Stimulated activated CD8-positive, alpha-beta memory T cell treated with anti-CD3 and anti-CD28 coated beads, Interleukin-7, amount 100 ng/mL, for 24 hours (primary cell): ENCODE results near the gene DCK.
"Not testable (repeated sequence)": the region's sequence is repeated elsewhere in the genome, so short reads cannot be mapped to it uniquely, and the experiment has no call there.

Source experiments
- DNase-seq: peaks from one replicate; pipeline ENCODE4 v3.0.0-alpha.2; 2020; ENCODE audit warnings: low read depth

Gene DCK

DNA sequence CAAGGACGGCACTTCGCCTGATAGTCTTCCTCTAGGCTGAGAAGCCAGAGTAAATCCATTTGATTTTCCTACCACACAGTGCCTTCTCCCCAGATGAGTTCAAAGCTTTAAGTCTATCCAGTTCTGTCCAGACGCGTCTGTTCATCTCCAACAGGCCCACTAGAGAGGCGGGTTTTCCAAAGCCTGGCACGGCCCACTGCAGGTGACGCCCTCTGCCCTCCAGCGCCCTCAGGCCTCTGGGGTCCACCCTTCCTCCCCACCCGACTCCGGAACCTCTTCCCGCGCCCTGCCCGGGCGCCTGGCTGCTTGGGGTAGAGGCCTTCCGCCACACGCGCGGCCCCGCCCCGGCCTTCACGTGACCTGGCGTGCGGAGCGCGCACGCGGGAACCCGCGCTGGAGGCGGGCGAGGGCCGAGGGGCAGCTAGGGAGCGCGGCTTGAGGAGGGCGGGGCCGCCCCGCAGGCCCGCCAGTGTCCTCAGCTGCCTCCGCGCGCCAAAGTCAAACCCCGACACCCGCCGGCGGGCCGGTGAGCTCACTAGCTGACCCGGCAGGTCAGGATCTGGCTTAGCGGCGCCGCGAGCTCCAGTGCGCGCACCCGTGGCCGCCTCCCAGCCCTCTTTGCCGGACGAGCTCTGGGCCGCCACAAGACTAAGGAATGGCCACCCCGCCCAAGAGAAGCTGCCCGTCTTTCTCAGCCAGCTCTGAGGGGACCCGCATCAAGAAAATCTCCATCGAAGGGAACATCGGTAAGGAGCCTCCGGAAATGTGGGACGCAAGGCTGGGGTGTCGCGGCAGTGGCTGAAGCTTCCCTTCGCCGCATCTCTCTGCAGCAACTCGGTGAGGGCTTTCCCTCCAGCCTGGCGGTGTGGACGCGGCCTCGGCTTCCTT lies at the start of gene DCK:
TSS of gene DCK (plus strand) at position 469 of the 888 bp plus-strand sequence. CDS start at position 656, 187 bp downstream.
- peak; percentile 66 for DNase-seq

DNA sequence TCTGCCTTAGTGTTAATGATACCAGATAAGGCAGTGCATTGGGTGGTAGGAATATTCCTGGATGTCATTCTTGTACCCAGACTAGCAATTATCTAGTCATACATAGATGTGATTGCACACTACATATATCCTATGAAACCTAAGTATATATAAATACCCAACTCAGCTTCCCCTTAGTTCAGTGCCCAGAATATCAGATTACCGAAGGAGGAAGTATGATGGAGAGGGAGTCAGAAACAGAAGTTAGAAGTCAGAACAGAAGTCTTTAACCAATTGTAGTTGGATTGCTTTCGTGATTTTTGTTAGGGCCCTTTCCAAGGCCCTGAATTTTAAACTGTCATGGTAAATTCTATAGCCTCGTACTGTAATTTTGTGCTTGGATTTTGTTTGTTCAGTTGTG lies 48.4 kb upstream of the DCK start:
- DNase-seq: no peak

DNA sequence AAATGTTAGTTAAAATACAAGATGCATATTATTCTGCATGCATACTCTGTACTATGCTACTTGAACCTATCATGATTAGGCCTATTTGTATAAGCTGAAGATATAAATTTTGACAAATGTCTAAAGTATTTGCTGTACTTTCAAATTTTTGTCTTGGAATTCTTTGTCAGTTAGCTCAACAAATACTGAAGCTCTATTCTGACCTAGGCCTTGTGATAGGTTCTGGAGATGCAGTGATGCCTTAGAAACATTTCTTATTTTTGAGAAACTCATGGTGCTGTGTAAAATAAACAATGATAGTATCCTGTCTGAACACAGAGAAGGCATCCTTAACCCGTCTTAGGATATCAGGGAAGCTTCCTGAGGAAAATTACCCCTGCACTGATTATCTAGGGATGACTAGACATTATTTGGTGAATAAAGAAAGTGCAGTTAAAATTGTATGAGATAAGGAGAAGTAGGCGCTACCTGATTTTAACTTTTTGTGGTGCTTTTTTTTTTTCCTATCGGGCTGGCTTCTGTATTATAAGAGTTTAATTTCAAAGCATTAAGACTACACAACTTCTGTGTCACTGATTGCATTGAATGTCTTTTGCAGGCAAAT lies 47.9 kb upstream of the DCK start:
- no peak for DNase-seq

DNA sequence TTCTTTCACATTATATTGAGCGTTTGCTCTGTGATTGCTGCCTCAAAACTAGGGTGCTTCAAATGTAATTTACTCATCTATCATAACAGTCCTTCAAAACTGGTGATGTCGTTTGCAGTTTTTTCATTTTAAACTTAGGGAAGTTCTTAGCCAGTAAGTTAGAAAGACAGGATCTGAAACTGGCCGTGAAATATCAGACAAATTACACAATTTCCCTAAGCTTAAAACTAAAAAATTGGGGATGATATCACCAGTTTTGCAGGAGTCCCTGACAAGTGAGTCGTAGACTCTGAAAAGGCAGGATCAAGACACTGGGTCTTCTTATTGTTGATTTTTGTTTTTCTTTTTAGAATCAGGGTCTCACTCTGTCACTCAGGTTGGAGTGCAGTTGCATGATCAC lies 46.5 kb upstream of the DCK start:
- DNase-seq: no peak

DNA sequence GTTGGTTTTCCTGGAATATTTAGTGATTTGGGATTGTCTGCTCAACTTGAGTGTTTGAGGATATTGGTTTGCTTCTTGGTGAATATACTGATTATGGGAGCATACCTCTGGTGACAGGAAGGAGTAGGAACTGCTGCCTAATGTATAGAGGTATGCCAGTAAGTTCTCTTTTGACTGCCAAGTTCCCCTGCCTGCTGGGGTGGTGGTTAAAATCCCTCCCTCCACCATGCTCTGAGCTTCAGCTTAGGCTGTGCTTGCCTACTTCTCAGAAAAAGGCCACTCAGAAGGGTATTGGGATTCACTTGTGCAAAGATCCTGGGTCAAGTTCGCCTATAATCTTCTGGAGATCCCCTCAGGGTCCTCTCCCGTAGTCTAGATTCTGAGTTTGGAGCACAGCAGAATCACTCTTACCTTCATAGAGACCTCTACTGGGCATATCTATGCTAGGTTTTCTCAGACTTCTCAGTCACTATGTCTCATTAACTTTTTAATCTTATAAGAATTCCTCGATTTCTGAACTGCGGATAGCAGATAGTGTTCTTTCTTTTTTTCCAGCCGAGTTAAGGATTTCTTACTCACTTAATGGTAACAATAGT lies 44.7 kb upstream of the DCK start:
- no peak for DNase-seq

DNA sequence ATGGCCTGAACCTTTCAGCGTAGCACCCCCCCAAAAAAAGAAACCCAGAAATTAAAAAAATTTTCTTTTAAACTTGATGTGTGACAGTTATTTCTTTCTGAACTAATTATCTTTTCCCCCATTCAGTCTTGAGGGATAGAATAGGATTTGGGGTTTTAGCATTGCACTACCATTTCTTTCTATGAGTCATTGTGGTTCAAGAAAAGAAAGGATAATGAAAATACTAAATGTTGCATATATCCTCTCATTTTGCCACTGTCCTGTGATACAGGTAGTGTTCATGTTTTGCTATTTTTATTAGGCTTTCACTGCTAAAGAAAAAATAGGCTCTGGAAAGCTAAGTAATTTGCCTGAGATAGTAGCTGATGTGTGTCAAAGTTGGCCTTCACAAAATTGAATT lies 39.4 kb upstream of the DCK start:
- no peak for DNase-seq

DNA sequence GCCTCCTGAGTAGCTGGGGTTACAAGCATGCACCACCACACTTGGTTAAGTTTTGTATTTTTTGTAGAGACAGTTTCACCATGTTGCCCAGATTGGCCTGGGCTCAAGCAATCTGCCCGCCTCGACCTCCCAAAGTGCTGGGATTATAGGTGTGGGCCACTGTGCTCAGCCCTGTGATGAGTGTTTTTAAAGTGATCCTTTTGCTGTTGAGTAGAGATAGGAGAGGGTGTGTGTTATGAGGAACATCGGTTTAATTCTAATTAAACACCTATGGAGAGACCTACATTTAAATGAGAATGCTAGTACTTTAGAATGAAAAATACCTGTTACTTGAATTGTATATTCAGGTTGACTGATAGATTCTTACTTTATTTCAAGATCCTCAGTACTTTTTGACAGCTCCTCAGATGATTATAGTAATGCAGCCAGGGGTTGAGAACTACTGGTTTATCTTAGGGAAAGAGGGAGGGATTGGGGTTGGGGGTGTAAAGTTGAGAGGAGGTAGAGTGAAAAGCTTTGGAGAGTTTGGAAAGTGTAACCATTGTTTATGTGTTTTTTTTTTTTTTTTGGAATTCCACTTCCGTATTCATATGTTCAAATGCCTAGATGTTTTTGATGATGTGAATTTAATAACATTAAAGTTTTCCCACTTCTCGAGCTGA lies 36.8 kb upstream of the DCK start:
- no peak for DNase-seq

DNA sequence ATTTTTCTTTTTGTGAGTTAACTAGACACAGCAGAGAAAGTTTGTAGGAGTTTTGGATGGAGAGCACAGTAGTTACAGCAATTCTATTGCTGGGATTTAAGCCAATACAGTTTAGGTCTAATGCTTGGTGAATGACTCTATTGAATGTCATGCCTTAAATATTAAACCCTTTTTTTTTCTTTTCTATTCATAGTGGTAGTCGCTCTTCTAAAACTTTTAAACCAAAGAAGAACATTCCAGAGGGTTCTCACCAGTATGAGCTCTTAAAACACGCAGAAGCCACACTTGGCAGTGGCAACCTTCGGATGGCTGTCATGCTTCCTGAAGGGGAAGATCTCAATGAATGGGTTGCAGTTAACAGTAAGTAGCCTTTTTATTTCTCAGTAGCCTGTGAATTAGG lies 34.8 kb upstream of the DCK start:
- DNase-seq: no peak

DNA sequence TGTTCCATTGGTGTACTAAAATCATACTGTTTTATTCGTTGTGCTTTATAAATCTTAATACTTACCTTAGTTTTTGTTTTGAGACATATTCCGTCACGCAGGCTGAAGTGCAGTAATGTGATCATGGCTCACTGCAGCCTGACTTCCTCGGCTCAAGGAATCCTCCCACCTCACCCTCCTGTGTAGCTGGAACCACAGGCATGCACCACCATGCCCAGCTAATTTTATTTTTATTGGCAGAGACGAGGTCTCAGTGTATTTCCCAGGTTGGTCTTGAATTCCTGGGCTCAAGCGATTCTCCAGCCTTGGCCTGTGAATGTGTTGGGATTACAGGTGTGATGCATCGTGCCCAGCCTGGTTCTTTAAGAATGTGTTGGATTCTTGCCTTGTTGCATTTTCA lies 24.4 kb upstream of the DCK start:
- no peak for DNase-seq

DNA sequence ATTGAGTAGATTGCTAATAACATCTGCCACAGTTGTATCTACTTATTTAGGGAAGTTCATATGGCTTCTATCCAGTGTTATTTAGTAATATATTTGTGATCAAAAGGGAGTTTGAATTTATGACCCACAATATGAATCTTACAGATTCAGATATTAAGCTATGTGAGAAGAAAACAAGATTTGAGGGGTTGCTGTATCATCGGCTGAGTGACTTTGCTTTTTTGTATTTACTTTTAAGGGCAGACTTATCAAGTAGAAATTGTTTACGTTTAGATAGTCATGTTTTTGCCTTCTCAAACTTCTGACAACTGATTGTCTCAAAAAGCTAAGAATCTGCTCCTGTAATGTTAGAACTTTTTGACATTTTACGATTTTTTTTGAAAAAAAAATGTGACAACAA lies 17.2 kb upstream of the DCK start:
- no peak for DNase-seq

DNA sequence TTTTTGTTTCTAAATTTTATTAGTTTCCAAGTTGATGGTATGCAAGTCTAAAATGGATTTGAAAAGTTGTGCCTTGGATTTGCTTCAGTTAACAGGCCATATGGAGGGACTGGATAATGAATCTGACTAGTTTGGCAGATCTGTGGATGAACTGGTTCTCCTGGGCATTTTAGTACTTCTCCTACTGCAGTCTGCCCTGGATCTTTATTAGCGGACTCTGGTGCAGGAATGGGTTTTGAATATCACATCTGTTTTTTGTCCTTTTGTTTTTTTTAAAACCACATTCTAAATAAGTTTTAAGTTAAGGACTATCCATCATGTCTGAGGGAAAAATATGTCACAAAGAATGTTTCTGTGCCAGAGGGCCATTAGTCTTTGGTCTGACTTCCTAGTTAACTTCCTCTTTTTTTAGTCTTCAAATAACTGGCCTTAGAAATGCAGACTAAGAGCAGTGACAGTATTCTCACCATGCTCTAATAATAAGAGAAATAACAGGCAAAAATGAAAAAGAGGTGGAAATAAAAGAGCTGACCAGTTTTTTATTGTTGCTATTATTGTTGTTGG lies 13.9 kb upstream of the DCK start:
- no peak for DNase-seq

DNA sequence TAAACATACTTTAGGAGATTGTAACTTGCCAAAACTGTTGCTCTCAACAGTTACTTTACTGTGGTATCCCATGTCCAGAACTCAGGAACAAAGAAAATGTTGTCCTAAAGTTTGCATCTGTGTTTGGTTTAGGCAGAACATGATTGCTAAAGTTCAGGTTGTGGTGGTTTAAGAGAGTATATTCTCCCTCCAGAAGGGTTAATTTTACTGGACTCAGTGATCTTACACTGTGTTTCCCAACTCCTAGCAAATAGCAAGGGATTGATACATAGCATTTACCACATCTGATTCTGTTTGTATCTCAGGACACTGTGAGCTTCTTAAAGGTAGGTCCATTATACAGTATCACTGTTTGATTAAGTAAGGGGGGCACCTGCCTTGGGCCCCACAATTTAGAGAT lies 13.3 kb upstream of the DCK start:
- DNase-seq: no peak

DNA sequence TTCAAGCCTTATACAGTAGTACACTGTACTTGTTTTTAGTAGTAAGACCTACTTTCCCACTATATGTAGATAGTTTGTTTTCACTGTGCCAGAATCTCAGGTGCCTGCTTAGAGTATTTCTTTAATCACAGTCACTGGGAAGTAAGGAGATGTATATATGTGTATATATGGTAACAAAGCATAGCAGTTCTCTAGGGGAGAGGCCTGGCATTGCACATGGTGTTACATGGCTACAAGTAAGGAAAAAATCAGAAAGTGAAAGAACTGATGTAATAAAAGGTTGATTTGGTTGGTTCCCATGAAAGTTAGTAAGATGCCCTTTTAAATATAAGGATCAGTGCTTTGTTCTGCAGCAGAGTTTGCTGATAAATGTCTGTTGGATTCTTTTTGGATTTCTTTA lies 9.3 kb upstream of the DCK start:
- no peak for DNase-seq

DNA sequence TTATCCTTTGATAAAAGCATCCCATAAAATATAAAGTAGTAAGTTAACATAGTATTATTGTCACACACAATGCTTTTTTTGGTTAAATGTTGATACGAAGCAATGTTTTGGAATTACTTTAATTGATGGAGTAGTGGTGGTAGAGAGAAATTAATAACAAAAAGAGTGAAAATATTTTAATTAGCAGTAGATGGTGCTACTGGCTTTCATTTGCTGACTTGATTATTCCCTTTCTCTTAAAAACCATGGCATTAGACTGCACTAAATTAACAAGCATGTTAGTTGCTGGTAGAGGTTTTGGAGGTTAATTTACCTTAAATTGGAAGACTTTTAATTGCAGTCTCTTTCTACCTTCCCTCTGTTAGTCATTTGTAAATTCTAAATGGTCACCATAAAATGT lies 8.9 kb upstream of the DCK start:
- no peak for DNase-seq

DNA sequence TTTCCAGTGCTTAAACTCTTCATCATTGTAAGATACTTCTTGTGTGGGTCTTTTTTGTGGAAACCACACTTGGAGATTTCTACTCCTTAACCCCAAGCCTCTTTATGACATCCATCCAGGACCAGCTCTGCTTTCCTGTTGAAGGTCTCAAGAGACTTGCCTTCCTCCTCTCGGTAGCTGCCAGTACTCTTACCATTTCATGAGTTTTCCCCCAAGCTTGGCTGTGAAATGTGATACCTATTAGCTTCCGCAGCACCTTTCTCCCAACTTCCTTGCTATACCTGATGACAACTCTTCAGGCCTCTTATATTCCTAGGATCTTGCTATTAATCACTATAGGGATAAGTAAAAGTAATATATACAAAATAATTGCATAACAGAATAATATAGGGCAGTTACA lies 1.9 kb upstream of the DCK start:
- DNase-seq: no peak

DNA sequence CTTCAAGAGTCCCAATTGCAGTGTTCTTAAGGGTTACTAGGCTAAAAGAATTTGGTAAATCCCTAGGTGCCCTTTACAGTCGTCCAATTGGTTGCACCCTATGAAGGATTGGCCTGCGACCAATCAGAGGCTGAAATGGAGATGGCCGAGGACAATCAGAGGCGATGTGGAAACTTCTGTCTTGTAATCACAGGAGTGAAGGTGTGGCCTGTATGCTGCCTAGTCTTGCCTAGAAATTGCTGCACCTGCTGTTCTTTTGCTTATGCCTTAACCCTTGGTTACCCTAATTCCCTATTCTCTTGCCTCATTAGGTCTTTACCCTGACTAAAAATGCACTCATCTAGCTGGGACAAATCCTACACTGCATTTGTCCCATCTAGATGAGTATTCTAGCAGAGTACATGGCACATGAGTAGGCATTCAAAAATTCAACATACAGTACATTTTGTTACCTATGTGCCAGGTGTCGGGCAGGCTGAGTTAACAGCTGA lies 1.0 kb upstream of the DCK start:
- no peak for DNase-seq

DNA sequence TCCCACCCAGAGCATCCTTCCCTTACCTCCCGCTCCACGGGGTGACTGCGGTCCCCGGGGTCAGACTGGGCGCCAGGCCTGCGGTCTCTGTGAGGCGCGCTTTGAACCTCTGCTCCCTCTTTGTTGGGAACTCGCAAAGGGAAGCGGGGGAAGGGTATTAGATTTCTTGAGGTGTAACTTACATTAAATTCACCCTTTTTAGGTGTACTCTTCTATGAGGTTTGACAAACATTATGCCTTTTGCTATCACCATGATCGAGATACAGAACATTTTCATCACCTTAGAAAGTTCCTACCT lies 569 bp downstream of the DCK start:
- DNase-seq: no peak

DNA sequence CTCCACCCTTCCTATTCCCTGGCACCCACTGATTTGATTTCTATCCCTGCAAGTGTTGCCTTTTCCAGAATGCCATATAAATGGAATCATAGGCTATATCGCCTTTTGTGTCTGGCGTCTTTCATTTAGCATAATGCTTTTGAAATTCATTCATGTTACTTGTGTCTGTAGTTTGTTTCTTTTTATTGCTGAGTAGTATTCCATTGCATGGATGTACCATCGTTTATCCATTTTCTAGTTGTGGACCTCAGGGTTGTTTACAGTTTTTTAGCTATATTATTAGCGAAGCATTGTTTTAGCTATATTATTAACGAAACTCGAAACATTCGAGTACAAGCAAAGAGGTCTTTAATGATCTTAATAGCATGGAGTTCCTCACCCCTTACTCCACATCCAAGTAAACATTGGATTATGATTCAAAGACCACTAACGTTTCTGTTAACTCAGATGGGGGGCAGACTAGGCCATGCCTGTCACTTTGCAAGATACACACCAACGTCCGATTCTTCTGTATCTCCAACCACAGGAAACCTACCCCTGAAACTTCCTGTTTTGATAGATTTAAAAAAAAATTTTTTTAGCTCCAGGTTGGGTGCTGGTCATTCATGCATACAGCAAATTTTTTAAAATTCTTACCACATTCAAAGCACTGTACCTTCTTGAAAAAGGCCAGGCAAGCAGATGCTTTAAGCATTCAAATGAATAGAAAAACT lies 1.1 kb downstream of the DCK start:
- no peak for DNase-seq

DNA sequence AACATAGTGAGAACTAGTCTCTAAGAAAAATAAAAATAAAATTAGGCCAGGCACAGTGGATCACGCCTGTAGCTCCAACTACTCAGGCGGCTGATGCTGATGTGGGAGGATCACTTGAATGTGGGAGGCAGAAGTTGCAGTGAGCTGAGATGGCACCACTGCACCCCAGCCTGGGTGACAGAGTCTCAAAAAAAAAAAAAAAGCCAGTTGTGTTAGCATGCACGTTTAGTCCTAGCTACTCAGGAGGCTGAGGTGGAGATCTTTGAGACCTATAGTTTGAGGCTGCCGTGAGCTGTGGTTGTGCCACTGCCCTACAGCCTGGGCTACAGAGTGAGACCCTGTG lies 2.5 kb downstream of the DCK start:
- DNase-seq: no peak

DNA sequence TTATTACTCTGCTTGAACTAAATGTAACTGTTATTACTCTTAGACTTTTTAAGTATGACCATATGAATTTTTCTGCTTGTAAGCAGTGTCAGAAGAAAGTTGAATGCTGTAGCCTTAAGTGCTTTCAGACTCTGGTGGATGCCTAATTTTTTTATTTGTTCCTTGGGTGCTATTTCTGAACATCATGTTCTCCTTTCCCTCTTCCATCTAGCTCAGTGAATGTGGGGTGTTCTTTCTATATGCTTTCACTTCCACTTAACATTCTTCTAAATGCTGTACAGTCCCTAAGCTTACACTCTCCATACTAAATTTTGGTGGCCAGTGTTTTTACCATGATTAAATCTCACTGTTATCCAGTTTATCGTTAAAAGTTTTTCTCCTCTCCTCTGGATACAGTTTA lies 3.6 kb downstream of the DCK start:
- no peak for DNase-seq

DNA sequence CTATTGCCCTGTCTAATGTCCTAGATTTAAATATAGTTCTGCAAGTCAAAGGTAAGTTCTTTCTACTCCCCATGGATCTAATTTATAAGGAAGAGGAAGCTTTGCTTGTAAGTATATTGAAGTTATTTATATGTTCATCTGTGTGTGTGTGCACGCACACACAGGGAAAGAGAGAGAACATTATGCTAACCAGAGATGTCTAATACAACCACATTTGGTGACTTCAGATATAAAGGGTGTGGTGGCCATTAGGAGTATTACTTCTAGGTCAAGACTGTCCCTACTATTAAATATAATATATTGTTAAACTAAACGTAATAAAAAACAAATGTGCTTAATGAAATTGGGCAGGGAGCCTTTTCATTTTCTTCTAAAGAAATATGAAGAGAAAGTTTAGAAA lies 4.1 kb downstream of the DCK start:
- DNase-seq: no peak

DNA sequence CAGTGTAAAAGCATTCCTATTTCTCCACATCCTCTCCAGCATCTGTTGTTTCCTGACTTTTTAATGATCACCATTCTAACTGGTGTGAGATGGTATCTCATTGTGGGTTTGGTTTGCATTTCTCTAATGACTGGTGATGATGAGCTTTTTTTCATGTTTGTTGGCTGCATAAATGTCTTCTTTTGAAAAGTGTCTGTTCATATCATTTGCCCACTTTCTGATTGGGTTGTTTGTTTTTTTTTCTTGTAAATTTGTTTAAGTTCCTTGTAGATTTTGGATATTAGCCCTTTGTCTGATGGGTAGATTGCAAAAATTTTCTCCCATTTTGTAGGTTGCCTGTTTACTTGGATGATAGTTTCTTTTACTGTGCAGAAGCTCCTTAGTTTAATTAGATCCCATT lies 6.2 kb downstream of the DCK start:
- DNase-seq: not testable (repeated sequence)
